Stimulated activated naive B cell treated with anti-CD40 and anti-IgM and Interleukin-4, amounts not matched to agents 10 μg/mL and 1 μg/mL and 100 μg/mL, for 72 hours (primary cell): ENCODE data around the gene APBB1IP.
"Not testable (repeated sequence)": the region's sequence is repeated elsewhere in the genome, so short reads cannot be mapped to it uniquely, and the experiment has no call there.

Experiments
- ATAC-seq, 2 donors: fragments of 150-1000 bp; cut with Tn5 transposase; replicated peaks; 2 replicates each; pipeline ENCODE4 v1.10.0; 2021; ENCODE audit warnings: moderate library complexity in 1 of 2
- DNase-seq: peaks from one replicate; pipeline ENCODE4 v3.0.0; 2021
- H3K27ac Mint-ChIP-seq: one replicate; pipeline ENCODE4 v1.8.0; 2022; ENCODE audit warnings: mild to moderate bottlenecking, mixed read lengths
- H3K27me3 Mint-ChIP-seq, 2 donors: one replicate each; pipeline ENCODE4 v1.8.0; 2022; ENCODE audit warnings: mixed read lengths in 2 of 2
- H3K36me3 Mint-ChIP-seq, 2 donors: one replicate each; pipeline ENCODE4 v1.8.0; 2022; ENCODE audit warnings: mixed read lengths in 2 of 2, mild to moderate bottlenecking in 1 of 2
- H3K4me1 Mint-ChIP-seq, 2 donors: one replicate each; pipeline ENCODE4 v1.8.0; 2022; ENCODE audit warnings: mixed read lengths in 2 of 2, mild to moderate bottlenecking in 1 of 2
- H3K4me3 Mint-ChIP-seq, 2 donors: one replicate each; pipeline ENCODE4 v1.8.0; 2022; ENCODE audit warnings: mild to moderate bottlenecking in 2 of 2, mixed read lengths in 2 of 2, moderate library complexity in 1 of 2
- H3K9me3 Mint-ChIP-seq, 2 donors: one replicate each; pipeline ENCODE4 v1.8.0; 2022; ENCODE audit warnings: mixed read lengths in 2 of 2, mild to moderate bottlenecking in 1 of 2

APBB1IP gene

DNA sequence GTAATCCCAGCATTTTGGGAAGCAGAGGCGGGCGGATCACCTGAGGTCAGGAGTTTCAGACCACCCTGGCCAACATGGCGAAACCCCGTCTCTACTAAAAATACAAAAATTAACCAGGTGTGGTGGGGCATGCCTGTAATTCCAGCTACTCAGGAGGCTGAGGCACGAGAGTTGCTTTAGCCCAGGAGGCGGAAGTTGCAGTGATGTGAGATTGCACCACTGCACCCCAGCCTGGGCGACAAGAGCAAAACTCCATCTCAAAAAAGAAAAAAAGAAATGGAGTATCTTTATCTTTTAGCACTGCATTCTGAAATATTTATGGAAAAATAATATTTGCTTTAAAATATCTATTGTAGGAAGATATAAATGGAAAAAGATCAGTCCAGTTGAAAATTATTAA lies 52.2 kb downstream of the APBB1IP start:
- Mint-ChIP-seq H3K36me3 (peaks cover 37 to 44% of the 10 kb centered on the region in 2 donors), H3K4me1 (peaks cover 31 to 49% of the 10 kb centered on the region in 2 donors)
- not testable (repeated sequence) for H3K27ac Mint-ChIP-seq, H3K4me3 Mint-ChIP-seq, DNase-seq, H3K9me3 Mint-ChIP-seq, ATAC-seq, H3K27me3 Mint-ChIP-seq

DNA sequence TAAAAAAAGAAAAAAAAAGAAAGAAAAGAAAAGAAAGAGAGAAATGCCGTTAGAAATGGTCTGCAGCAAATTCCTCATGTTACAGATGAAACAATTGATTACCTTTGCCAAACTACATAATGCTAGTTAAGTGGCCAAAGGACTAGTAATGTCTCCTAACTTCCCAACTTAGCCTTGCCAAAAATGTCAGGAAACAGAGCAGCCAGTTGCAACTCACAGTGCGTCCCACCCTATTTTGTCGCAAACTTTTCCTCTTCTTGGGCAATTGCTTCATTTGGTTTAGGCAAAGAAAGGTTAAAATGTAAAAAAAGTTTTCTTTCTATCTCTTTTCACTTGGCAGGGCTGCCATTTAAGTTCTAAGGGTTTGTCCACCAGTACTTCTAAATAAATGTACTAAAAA lies 53.1 kb downstream of the APBB1IP start:
- Mint-ChIP-seq H3K4me3 (no peak overlapping the region), H3K36me3 (peaks cover 34 to 41% of the 10 kb centered on the region in 2 donors), H3K4me1 (peaks cover 24 to 40% of the 10 kb centered on the region in 2 donors), H3K27ac (no peak overlapping the region), H3K27me3 (no peaks in the 10 kb centered on the region), H3K9me3 (peaks cover 0 to 2% of the 10 kb centered on the region in 2 donors)
- no peak for ATAC-seq
- DNase-seq, result no peak

GRCh38 chr10:26491934-26492333 lies 53.8 kb downstream of the APBB1IP start:
- Mint-ChIP-seq H3K4me3 (no peak overlapping the region), H3K9me3 (peaks cover 0 to 2% of the 10 kb centered on the region in 2 donors), H3K36me3 (peaks cover 34 to 40% of the 10 kb centered on the region in 2 donors), H3K27me3 (no peaks in the 10 kb centered on the region), H3K27ac (no peak overlapping the region), H3K4me1 (peaks cover 21 to 34% of the 10 kb centered on the region in 2 donors)
- no peak for ATAC-seq
- DNase-seq, result no peak

GRCh38 chr10:26492725-26493124 lies 54.6 kb downstream of the APBB1IP start:
- not testable (repeated sequence) for DNase-seq, H3K27ac Mint-ChIP-seq, H3K9me3 Mint-ChIP-seq, ATAC-seq, H3K27me3 Mint-ChIP-seq, H3K4me3 Mint-ChIP-seq
- Mint-ChIP-seq H3K4me1 (peaks cover 14 to 26% of the 10 kb centered on the region in 2 donors), H3K36me3 (peaks cover 34 to 41% of the 10 kb centered on the region in 2 donors)

DNA sequence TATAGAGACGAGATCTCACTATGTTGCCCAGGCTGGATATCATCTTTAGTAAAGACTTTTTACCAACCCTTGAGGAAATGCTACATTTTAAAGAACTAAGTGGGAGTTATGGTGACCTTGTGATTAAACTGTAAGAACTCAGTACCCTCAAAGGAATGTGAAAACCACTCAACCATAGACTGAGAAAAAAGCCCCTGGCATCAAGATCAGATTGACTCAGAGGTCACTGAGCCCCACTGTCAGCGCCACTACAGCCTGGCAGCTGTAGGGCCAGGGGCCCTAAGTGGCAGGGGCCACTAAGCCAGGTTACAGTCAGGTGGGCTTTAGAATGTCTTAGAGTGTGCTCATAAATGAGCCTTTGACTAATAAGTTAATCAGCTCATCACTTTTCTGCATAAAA lies 55.9 kb downstream of the APBB1IP start:
- Mint-ChIP-seq H3K9me3 (peaks cover 0 to 2% of the 10 kb centered on the region in 2 donors), H3K27me3 (no peaks in the 10 kb centered on the region), H3K4me3 (no peak overlapping the region), H3K4me1 (peaks cover 5 to 16% of the 10 kb centered on the region in 2 donors), H3K36me3 (peaks cover 35 to 41% of the 10 kb centered on the region in 2 donors), H3K27ac (no peak overlapping the region)
- ATAC-seq (peak; percentile 57 to 71), DNase-seq (no peak)

GRCh38 chr10:26499426-26499825 lies 61.3 kb downstream of the APBB1IP start:
- Mint-ChIP-seq H3K36me3 (peaks cover 37 to 49% of the 10 kb centered on the region in 2 donors), H3K27me3 (no peaks in the 10 kb centered on the region), H3K9me3 (no peaks in the 10 kb centered on the region), H3K4me1 (peaks cover 4 to 8% of the 10 kb centered on the region in 2 donors), H3K27ac (peak overlapping the region; percentile 4), H3K4me3 (no peak overlapping the region)
- no peak for DNase-seq
- no peak for ATAC-seq

GRCh38 chr10:26502986-26503385 lies 64.8 kb downstream of the APBB1IP start:
- H3K27ac Mint-ChIP-seq, result peak overlapping the region; percentile 65

GRCh38 chr10:26503911-26504310 lies 65.8 kb downstream of the APBB1IP start:
- H3K27ac Mint-ChIP-seq, result peak overlapping the region; percentile 47
- H3K36me3 Mint-ChIP-seq, result peaks cover 48 to 68% of the 10 kb centered on the region in 2 donors
- DNase-seq, result no peak
- H3K9me3 Mint-ChIP-seq, result no peaks in the 10 kb centered on the region
- H3K27me3 Mint-ChIP-seq, result no peaks in the 10 kb centered on the region
- no peak overlapping the region for H3K4me3 Mint-ChIP-seq
- ATAC-seq, result no peak
- peaks cover 13 to 34% of the 10 kb centered on the region in 2 donors for H3K4me1 Mint-ChIP-seq

More at GRCh38 chr10:26502986-26503385, 64.8 kb downstream of the APBB1IP start:
- Mint-ChIP-seq H3K4me3 (no peak overlapping the region), H3K27me3 (no peaks in the 10 kb centered on the region), H3K4me1 (peaks cover 13 to 34% of the 10 kb centered on the region in 2 donors), H3K36me3 (peaks cover 53 to 70% of the 10 kb centered on the region in 2 donors), H3K9me3 (no peaks in the 10 kb centered on the region)
- ATAC-seq, result no peak
- no peak for DNase-seq

- H3K4me3 Mint-ChIP-seq, H3K27me3 Mint-ChIP-seq, H3K9me3 Mint-ChIP-seq, H3K27ac Mint-ChIP-seq, DNase-seq, ATAC-seq: not testable (repeated sequence)
- Mint-ChIP-seq H3K36me3 (peaks cover 52 to 70% of the 10 kb centered on the region in 2 donors), H3K4me1 (peaks cover 12 to 34% of the 10 kb centered on the region in 2 donors)
Measured at GRCh38 chr10:26504429-26504828, 66.3 kb downstream of the APBB1IP start.

GRCh38 chr10:26505491-26505890 lies 67.3 kb downstream of the APBB1IP start:
- no peaks in the 10 kb centered on the region for H3K9me3 Mint-ChIP-seq
- H3K4me1 Mint-ChIP-seq, result peaks cover 10 to 34% of the 10 kb centered on the region in 2 donors
- H3K4me3 Mint-ChIP-seq, result no peak overlapping the region
- H3K27ac Mint-ChIP-seq, result no peak overlapping the region
- H3K27me3 Mint-ChIP-seq, result no peaks in the 10 kb centered on the region
- peaks cover 52 to 69% of the 10 kb centered on the region in 2 donors for H3K36me3 Mint-ChIP-seq
- DNase-seq (no peak), ATAC-seq (no peak)

- Mint-ChIP-seq H3K4me1 (peaks cover 11 to 25% of the 10 kb centered on the region in 2 donors), H3K27ac (peak overlapping the region; percentile 95), H3K4me3 (no peak overlapping the region), H3K9me3 (no peaks in the 10 kb centered on the region), H3K27me3 (no peaks in the 10 kb centered on the region), H3K36me3 (peaks cover 48 to 68% of the 10 kb centered on the region in 2 donors)
- no peak for ATAC-seq
- no peak for DNase-seq
Measured at GRCh38 chr10:26506736-26507135, 68.6 kb downstream of the APBB1IP start.

DNA sequence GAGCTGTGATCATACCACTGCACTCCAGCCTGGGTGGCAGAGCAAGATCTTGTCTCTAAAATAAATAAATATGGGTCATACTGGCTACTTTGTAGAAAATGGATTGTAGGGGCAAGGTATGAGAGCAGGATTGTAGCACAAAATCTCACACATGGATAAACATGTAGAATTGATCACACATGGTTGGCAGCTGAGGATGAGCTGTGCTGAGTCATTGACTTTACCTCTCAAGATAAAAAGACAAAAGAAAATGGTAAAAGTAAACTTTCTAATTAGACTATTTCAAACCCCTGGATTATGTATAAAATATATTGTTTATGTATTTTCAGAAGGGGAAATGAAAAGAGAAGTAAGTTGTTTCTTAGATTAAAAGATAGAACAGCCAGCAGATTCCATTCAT lies 69.3 kb downstream of the APBB1IP start:
- no peak for DNase-seq
- Mint-ChIP-seq H3K9me3 (no peaks in the 10 kb centered on the region), H3K4me3 (no peak overlapping the region), H3K36me3 (peaks cover 52 to 71% of the 10 kb centered on the region in 2 donors), H3K27me3 (no peaks in the 10 kb centered on the region), H3K27ac (peak overlapping the region; percentile 56), H3K4me1 (peaks cover 11 to 25% of the 10 kb centered on the region in 2 donors)
- ATAC-seq, result no peak

- Mint-ChIP-seq H3K4me1 (peaks cover 11 to 25% of the 10 kb centered on the region in 2 donors), H3K27me3 (no peaks in the 10 kb centered on the region), H3K4me3 (no peak overlapping the region), H3K36me3 (peaks cover 58 to 75% of the 10 kb centered on the region in 2 donors), H3K27ac (no peak overlapping the region), H3K9me3 (no peaks in the 10 kb centered on the region)
- no peak for ATAC-seq
- DNase-seq, result no peak
Measured at GRCh38 chr10:26508016-26508415, 69.9 kb downstream of the APBB1IP start.

- ATAC-seq, result no peak
- H3K36me3 Mint-ChIP-seq, result peaks cover 63 to 78% of the 10 kb centered on the region in 2 donors
- no peak overlapping the region for H3K4me3 Mint-ChIP-seq
- H3K9me3 Mint-ChIP-seq, result no peaks in the 10 kb centered on the region
- H3K27me3 Mint-ChIP-seq, result no peaks in the 10 kb centered on the region
- H3K4me1 Mint-ChIP-seq, result peaks cover 11 to 25% of the 10 kb centered on the region in 2 donors
- H3K27ac Mint-ChIP-seq, result peak overlapping the region; percentile 80
- no peak for DNase-seq
Measured at GRCh38 chr10:26509307-26509706, 71.2 kb downstream of the APBB1IP start.

DNA sequence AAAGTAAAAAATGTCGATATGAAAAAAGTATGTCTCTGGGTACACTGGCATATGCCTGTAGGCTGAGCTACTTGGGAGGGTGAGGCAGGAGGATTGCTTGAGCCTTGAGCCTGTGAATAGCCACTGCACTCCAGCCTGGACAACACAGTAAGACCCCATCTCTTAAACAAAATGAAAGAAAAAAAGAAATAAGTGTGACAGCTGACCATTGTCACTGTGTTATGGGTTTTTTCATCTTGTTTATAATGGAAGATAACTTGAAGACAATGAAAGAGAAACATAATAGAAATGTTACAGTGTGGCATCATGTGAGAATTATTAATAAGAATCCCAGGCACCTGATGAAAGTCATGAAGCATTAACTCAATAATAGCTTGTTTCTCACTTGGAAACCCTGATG lies 75.0 kb downstream of the APBB1IP start:
- H3K36me3 Mint-ChIP-seq, result peaks cover 68 to 77% of the 10 kb centered on the region in 2 donors
- no peaks in the 10 kb centered on the region for H3K27me3 Mint-ChIP-seq
- DNase-seq (no peak), ATAC-seq (no peak)
- no peak overlapping the region for H3K4me3 Mint-ChIP-seq
- no peaks in the 10 kb centered on the region for H3K9me3 Mint-ChIP-seq
- no peak overlapping the region for H3K27ac Mint-ChIP-seq
- peaks cover 15 to 25% of the 10 kb centered on the region in 2 donors for H3K4me1 Mint-ChIP-seq
